22Rv1 (cell line): ENCODE data around the gene RTN4R.

Experiments
- ZFX ChIP-seq: fragments of 450-650 bp; IDR thresholded peaks from 2 replicates; pipeline ENCODE4 v1.6.1; 2017; ENCODE audit warnings: antibody characterized with exemption, borderline replicate concordance
- TF ChIP-seq, protein P1 (sequence below): fragments of 450-650 bp; IDR thresholded peaks from 2 replicates; pipeline ENCODE4 v1.5.1; 2017; ENCODE audit warnings: mild to moderate bottlenecking

- TF ChIP-seq, protein P1, sequence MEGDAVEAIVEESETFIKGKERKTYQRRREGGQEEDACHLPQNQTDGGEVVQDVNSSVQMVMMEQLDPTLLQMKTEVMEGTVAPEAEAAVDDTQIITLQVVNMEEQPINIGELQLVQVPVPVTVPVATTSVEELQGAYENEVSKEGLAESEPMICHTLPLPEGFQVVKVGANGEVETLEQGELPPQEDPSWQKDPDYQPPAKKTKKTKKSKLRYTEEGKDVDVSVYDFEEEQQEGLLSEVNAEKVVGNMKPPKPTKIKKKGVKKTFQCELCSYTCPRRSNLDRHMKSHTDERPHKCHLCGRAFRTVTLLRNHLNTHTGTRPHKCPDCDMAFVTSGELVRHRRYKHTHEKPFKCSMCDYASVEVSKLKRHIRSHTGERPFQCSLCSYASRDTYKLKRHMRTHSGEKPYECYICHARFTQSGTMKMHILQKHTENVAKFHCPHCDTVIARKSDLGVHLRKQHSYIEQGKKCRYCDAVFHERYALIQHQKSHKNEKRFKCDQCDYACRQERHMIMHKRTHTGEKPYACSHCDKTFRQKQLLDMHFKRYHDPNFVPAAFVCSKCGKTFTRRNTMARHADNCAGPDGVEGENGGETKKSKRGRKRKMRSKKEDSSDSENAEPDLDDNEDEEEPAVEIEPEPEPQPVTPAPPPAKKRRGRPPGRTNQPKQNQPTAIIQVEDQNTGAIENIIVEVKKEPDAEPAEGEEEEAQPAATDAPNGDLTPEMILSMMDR, result no peak
- TF ChIP-seq ZFX, result no peak
These were observed 8.3 kb upstream of the RTN4R start for GRCh38 chr22:20276468-20276867.
